A172 (cell line): ENCODE data around the gene TNFRSF8. TPM values are rescaled to one million over a fixed set of nuclear protein-coding genes. Genes with fewer than 3 reads are reported as not detected.

Experiments
- DNase-seq: peaks from one replicate; pipeline ENCODE4 v3.0.0-alpha.2; 2015; ENCODE audit warnings: low spot score
- total RNA-seq: library from RNA; depleted of rRNA; stranded (reverse); fragments of >200 nt; shearing (Covaris generic); gene quantifications from 2 replicates; pipeline ENCODE4 v1.2.3, GENCODE V29; 2014

Gene TNFRSF8
- total RNA-seq, 1 experiment from 2014 or later: 0.38 TPM

- DNase-seq: peak; percentile 3
These were observed 50.6 kb downstream of the TNFRSF8 start for GRCh38 chr1:12113433-12114339.

GRCh38 chr1:12114340-12114683 lies 51.2 kb downstream of the TNFRSF8 start:
- DNase-seq: no peak

DNA sequence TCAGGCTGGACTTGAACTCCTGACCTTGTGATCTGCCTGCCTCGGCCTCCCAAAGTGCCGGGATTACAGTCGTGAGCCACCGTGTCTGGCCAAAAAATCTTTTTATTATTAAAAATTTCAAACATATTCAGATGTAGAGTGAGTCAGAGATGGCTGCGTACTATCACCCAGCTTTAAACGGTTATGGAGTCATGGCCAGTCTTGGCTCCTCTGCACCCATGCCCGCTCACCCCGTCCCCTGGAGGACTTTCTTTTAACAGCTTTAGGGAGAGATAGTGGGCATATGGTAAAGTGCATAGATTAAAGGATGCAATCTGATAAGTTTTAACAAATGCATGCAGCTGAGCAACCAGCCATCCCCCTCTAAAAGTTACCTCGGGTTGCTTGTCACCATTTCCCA lies 51.8 kb downstream of the TNFRSF8 start:
- no peak for DNase-seq

DNA sequence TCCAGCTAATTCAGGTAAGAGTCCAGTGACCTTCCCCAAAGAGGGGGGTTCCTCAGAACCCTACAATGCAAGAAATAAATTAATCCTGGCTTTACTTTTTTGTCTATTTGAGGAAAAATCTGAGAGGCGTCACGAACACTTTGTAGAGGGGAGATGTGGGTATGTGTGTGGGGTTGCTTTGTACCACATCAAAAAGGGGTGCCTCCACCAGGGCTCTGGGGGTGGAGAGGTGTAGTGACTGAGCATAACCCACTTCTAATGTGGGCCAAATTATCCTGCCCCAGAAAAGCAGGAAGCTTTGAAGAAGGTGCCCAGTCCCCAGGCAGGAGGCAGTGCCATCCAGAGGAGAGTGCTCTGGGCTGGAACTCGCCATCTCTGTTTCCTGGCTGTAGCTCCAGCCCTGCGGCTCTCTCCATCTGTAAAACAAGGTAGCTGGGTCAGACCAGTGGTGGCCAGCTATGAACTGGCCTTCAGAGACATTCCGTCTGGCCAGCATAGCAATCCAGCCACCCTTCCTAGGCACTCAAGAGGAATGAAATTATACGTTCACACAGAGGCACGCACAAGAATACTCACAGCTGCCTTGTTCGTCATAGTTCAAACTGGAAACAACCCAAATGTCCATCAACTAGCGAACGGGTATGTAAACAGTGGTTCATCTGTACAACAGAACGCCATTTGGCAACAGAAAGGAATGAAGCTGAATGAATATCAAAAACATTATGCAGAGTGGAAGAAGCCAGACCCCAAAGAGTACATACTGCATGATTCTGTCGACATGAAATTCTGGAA lies 58.3 kb downstream of the TNFRSF8 start:
- no peak for DNase-seq

DNA sequence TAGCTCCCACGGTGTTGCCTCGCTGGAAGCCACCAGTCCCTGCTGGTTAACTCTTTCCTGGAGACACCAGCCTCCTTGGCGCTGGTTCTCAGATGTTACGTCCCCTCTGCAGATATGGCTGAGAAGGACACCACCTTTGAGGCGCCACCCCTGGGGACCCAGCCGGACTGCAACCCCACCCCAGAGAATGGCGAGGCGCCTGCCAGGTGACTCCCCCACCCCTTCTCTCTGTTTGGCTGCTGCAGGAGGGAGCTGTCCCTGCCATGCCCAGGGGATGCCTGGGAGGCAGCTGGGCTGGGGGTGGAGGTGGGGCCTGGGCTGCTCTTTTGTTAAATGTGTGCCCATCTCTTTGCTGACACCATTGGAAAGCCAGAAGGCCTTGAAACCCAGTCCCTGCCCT lies 60.1 kb downstream of the TNFRSF8 start:
- no peak for DNase-seq

DNA sequence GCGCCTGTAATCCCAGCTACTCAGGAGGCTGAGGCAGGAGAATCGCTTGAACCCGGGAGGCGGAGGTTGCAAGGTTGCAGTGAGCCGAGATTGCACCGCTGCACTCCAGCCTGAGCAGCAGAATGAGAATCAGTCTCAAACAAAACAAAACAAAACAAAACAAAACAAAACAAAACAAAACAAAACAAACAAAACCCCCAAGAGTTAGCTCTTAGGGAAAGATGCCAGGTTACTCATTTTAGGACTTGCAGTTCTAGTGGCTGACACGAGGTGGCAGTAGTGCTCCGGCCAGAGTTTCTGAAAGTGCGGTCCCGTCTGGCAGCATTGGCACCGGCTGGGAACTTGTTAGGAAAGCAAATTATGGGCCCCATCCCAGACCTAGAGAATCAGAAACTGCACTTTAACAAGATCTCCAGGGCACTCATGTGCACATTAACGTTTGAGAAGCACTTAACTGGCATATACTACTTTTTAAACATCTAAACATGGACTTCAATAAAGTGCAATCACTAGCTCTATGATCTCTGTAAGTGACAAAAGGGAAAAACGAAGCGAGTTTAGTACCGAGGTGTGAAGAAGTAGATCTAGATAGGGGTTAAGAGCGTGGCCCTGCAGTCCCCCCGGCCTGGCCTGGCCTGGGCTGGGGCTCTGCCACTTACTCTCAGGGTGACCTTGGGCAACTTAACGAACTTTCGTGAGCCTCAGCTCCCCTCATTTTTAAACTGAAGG lies 61.8 kb downstream of the TNFRSF8 start:
- peak; percentile 24 for DNase-seq

GRCh38 chr1:12125422-12126355 lies 62.6 kb downstream of the TNFRSF8 start:
- DNase-seq: no peak

- no peak for DNase-seq
These were observed 63.7 kb downstream of the TNFRSF8 start for GRCh38 chr1:12126781-12127180.

GRCh38 chr1:12127206-12127810 lies 64.2 kb downstream of the TNFRSF8 start:
- DNase-seq: no peak

GRCh38 chr1:12128120-12128519 lies 65.0 kb downstream of the TNFRSF8 start:
- DNase-seq: no peak

- no peak for DNase-seq
These were observed 66.5 kb downstream of the TNFRSF8 start for GRCh38 chr1:12129624-12130023.

- no peak for DNase-seq
These were observed 67.5 kb downstream of the TNFRSF8 start for GRCh38 chr1:12130466-12131130.

- peak; percentile 34 for DNase-seq
These were observed 69.0 kb downstream of the TNFRSF8 start for GRCh38 chr1:12132078-12132477.

DNA sequence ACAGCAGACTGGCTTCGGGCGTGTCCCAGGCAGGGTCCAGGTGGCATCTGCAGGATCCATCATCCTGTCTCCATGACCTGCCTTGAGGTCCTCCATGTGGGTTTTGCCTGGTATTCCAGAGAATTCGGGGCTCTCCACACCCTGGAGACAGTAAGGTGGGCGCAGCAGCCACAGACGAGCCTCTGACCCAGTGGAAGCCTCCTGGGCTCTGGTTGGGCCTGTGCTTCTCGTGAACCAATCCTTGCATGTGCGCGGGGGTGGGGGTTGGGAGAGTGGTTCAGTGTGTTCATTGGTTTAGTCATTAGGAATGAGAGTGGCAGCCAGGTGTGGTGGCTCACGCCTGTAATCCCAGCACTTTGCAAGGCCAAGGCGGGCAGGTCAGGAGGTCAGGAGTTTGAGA lies 71.6 kb downstream of the TNFRSF8 start:
- no peak for DNase-seq

GRCh38 chr1:12135612-12136011 lies 72.5 kb downstream of the TNFRSF8 start:
- no peak for DNase-seq

DNA sequence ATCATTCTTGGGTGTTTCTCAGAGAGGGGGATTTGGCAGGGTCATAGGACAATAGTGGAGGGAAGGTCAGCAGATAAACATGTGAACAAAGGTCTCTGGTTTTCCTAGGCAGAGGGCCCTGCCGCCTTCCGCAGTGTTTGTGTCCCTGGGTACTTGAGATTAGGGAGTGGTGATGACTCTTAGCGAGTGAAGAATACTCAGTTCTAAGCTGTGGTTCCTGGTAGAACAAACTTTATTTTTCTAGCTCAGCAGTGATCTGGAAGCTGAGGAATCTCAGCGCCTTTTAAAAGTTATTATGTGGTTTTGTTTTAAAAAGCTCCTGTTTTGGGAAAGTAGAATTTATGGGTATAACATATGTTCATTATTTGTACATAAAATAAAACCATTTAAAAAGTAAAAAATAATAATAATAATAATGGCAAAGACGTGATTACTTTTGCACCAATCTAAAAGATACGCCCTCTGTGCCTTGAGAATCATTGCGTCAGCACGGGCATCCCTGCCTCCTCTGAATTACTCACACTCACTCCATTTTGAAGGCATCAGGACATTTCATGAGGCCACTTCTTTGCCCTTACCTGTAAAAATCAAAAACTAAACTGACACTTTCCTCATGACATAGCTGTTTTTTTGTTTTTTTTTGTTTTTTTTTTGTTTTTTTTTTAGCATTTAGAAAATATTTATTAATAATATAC lies 74.0 kb downstream of the TNFRSF8 start:
- no peak for DNase-seq

- no peak for DNase-seq
These were observed 75.4 kb downstream of the TNFRSF8 start for GRCh38 chr1:12138196-12139168.

- no peak for DNase-seq
These were observed 76.9 kb downstream of the TNFRSF8 start for GRCh38 chr1:12140016-12140415.
